AG04449 (cell line): ENCODE results near the gene CCDC149.

Experiments
- CTCF ChIA-PET: fragments of 350-600 bp; formaldehyde crosslinking; extraction: SDS; loops from one replicate; lab custom pipeline; 2021; ENCODE audit warnings: antibody characterized with exemption; lab: Yijun Ruan, JAX
- POLR2A ChIA-PET: fragments of 400-600, 350-600 bp; formaldehyde crosslinking; extraction: SDS; loops from one replicate; lab custom pipeline; 2020; ENCODE audit warnings: antibody characterized with exemption, inconsistent platforms; lab: Yijun Ruan, JAX
- DNase-seq: peaks from one replicate; pipeline ENCODE4 v3.0.0-alpha.2; 2010; ENCODE audit warnings: low read depth, low spot score
- H3K4me3 ChIP-seq: 2 replicates; pipeline ENCODE4 v1.5.1; 2011; ENCODE audit warnings: low read depth, mild to moderate bottlenecking, control low read depth, low read length
- TF ChIP-seq, protein P1 (sequence below): IDR thresholded peaks from one replicate; pipeline ENCODE4 v1.5.1; 2011; ENCODE audit warnings: mild to moderate bottlenecking, moderate library complexity, low read length, control low read depth, inconsistent platforms; ENCODE audit not compliant: insufficient read depth; ENCODE audit errors: missing control alignments

CCDC149 gene

DNA sequence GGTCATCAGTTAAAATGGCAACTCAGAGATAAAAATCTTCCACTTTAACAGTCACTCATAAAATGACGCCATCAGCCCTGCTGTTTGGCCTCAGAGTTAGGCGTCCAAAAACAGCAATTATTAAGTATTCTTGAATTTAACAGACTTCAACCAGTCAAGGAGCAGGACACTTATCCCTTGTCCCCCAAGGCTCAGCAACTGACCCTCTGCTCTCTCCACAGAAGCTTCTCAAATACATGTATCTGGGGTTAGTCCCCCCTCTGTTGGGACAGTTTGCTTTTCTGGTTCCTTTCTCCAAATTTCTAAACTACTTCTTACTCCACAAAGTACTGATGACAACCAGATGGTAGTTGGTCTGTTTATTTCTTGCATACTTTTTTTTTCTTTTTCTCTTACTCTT is 63.1 kb downstream of the CCDC149 start:
- CTCF ChIA-PET: no interaction called here
- POLR2A ChIA-PET: no interaction called here
- TF ChIP-seq, protein P1, sequence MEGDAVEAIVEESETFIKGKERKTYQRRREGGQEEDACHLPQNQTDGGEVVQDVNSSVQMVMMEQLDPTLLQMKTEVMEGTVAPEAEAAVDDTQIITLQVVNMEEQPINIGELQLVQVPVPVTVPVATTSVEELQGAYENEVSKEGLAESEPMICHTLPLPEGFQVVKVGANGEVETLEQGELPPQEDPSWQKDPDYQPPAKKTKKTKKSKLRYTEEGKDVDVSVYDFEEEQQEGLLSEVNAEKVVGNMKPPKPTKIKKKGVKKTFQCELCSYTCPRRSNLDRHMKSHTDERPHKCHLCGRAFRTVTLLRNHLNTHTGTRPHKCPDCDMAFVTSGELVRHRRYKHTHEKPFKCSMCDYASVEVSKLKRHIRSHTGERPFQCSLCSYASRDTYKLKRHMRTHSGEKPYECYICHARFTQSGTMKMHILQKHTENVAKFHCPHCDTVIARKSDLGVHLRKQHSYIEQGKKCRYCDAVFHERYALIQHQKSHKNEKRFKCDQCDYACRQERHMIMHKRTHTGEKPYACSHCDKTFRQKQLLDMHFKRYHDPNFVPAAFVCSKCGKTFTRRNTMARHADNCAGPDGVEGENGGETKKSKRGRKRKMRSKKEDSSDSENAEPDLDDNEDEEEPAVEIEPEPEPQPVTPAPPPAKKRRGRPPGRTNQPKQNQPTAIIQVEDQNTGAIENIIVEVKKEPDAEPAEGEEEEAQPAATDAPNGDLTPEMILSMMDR: no peak

DNA sequence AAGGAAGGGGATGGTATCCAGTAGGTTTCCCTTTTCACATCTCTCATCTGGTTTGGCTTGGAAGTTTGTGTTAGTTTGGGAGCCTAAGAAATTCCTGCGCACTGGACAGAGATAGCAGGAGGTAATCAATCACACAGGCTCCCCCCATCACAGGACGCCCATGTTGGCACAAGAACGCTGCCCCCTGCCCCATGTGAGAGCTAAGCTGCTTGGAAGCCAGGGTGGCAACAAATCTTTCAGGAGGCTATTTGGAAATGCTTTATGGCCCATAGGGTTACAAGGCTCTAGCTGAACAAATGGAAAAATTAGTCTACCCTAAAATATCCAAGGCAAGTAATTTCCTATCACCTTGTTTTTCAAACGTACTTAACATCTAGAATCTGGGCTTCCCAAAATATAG is 63.5 kb downstream of the CCDC149 start:
- no peak overlapping the region for H3K4me3 ChIP-seq
- ChIA-PET POLR2A (no interaction called here), CTCF (no interaction called here)
- DNase-seq: no peak
- TF ChIP-seq, protein P1: no peak

More for the DNA sequence above, 63.1 kb downstream of the CCDC149 start:
- DNase-seq: no peak
- H3K4me3 ChIP-seq: no peak overlapping the region

DNA sequence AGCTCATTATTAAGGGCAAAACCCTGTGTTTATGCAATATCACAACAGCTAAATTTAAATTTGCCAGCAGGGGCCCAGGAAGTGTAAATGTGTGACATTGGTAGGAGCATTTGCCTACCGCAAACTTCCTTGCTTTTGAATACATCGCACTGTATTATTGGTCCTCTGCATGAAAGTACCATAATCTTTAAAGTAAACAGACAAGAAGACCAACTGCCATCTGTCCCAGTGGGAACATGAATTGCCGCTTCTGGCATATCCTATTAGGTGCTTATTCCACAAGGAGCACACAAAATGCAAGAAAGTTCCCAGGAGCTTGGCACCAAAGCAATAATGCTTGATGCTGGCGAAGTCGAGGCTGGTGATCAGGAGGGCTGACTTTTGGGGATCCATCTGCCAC is 66.1 kb downstream of the CCDC149 start:
- ChIA-PET CTCF (interaction anchor here (1.1 to 2.0 kb wide), 2 partner anchors 11 to 134 kb away, joined by 3 to 6 read pairs; no protein-coding TSS in a partner anchor), POLR2A (no interaction called here)
- DNase-seq: no peak
- TF ChIP-seq, protein P1: no peak
- no peak overlapping the region for H3K4me3 ChIP-seq

DNA sequence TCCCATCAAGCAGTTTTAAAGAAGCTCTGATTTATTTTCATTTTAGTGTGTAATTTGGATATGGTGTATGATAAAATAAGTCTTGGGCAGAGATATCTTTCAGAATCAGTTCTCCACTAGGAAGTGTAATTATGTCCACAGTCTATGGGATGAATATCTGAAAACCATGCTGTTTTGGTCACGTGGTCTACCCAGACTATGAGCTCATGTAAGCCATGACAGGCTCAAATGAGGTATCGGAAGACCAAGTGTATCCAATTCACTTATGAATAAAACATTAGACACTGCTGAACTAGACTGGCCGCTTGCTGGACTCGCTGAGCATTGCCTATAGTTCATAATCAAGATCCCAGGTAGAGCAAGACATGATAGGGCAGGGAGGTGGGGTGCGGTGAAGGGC is 66.9 kb downstream of the CCDC149 start:
- POLR2A ChIA-PET: no interaction called here
- TF ChIP-seq, protein P1: no peak
- DNase-seq: no peak
- CTCF ChIA-PET: interaction anchor here (1.1 to 2.0 kb wide), 2 partner anchors 12 to 134 kb away, joined by 3 to 6 read pairs; no protein-coding TSS in a partner anchor
- H3K4me3 ChIP-seq: no peak overlapping the region

DNA sequence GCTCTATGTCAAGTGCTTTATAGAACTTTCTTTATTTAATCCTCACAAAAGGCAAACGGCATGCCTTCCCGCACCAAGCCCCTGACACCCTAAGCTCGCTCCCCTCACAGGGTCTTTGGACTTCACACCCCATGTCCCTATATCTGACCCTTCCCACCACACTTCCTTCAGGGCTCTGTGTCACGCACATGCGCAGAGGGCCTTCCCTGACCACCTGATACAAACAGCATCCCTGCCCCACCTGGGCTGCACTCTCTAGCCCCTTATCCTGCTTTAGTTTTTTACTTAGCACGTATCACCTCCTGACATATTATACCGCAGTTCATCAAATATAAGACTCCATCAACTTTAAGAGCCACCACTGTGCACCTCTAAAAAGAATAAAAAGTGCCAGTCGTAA is 67.7 kb downstream of the CCDC149 start:
- DNase-seq: no peak
- H3K4me3 ChIP-seq: no peak overlapping the region
- TF ChIP-seq, protein P1: no peak
- ChIA-PET POLR2A (no interaction called here), CTCF (no interaction called here)

DNA sequence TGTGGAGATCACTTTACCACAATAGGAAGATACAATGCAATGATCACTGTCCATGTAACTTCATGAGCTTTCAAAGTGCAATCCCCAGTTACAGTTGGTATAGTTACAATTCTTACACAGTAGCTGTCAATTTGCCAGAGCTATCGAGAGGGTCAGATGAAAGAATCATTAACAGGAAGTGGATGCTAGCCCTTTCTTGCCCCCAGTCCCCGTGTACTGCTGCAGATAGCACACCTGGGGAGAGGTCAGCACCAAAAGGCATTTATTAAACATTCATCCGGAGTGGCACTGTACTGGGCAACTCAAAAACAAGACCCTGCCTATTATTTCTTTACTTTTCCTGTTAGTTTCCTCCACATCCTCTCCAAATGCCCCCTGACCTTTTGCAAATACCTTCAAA is 69.7 kb downstream of the CCDC149 start:
- CTCF ChIA-PET: no interaction called here
- POLR2A ChIA-PET: no interaction called here
- H3K4me3 ChIP-seq: no peak overlapping the region
- DNase-seq: no peak
- TF ChIP-seq, protein P1: no peak
